GM21529 (cell line): ENCODE results near the gene PLXNB1.

Experiments used
- ATAC-seq: cut with Tn5 transposase; IDR thresholded peaks from one replicate; pipeline ENCODE4 v1.9.1; 2021; ENCODE audit not compliant: unreplicated experiment

The PLXNB1 gene

GRCh38 chr3:48419597-48419996 lies 10.3 kb downstream of the PLXNB1 start:
- no peak for ATAC-seq

- no peak for ATAC-seq
These were observed 10.7 kb downstream of the PLXNB1 start for GRCh38 chr3:48419149-48419548.

- no peak for ATAC-seq
These were observed 11.2 kb downstream of the PLXNB1 start for GRCh38 chr3:48418651-48419050.

GRCh38 chr3:48418140-48418539 lies 11.7 kb downstream of the PLXNB1 start:
- ATAC-seq: no peak

- ATAC-seq: no peak
These were observed 12.3 kb downstream of the PLXNB1 start for GRCh38 chr3:48417529-48418108.

- ATAC-seq: no peak
These were observed 13.3 kb downstream of the PLXNB1 start for GRCh38 chr3:48416546-48416945.

GRCh38 chr3:48416091-48416505 lies 13.8 kb downstream of the PLXNB1 start:
- ATAC-seq: no peak

DNA sequence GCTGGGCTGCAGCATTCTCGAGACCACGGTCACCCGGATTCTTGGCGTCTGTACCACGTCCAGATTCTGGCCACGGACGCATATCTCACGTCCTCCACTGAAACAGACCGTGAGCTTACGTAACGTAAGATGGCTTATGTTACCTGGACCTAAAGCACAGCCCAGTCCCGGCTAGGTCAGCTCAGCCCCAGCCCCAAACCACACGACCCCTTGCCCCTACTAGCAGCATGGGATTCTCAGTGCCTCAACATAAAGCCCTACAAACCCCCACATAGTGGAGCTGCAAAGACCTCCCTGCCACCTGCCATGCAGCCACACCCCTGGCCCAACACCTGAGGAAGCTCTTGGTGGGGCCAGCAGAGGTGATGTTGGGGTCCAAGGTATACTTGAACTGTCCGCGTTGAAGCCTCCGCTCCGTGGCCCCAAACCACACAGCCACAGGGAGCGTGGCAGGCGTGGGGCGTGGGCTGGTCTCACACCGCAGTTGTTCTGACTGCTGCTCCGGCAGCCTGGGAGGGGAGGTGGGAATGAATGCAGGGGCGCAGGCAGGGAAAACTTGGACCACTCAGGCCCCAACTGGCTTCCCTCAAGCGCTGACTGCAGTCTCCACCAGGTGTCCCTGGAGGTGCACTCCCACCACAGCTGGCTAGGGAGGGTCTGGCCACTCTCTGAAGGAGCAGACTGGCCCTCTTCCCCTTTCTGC lies 14.5 kb downstream of the PLXNB1 start:
- no peak for ATAC-seq

DNA sequence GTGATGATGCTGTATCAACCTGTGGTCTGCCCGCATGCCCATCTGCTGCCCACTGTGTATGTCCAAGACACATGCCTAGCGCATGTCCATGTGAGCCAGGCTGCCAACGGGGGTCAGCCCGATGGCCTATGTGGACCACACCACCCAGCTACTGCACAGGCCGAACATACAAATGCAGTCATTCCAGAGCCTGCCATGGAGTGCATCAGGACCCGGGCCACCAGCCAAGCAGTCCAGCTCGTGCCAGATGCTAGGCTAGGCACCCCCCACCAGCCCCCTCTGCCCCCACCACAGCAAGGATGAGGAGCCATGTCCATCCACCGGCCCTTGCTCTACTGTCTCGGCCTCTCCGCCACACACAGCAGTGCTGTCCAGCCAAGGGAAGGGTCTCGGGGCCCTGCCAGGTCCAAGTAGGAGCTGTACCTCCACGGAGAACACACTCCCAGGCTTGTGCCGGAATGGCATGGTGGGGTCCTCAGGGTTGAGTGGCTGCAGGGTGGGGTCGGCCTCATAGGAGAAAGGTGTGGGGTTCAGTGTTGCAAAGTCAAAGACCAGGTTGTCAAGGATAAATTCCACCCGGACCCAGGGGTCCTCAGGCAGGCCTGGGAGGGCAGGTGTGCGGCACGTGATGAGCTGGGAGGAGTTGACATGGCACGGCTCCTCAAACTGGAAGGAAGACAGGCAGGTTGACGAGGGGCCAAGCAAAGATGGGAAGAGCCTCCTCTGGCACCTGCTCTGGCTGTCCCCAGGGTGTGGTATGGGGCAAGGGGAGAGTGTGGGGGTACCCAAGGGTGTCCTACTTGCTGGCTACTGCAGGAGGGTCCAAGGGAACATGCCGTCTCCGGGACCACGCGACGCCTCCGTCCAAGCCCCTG lies 15.3 kb downstream of the PLXNB1 start:
- ATAC-seq: no peak

DNA sequence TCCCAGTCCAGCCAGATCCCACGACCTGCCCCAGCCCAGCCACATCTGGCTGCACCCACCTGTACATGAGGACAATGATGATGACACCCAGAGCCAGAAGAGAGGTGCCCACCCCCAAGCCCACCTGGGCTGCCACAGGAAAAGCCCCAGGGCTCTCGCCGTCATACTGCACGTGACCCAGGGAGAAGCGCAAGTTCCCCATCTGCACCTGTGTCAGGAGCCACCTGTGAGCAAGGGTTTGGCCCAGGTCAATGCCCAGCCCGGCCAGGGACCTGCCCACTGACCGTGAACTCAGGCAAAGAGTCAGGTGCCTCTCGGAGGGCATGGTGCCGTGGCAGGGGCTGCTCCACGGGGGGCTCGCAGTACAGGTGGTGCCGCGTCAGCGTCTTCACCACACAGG lies 16.3 kb downstream of the PLXNB1 start:
- ATAC-seq: no peak

GRCh38 chr3:48413086-48413485 lies 16.8 kb downstream of the PLXNB1 start:
- no peak for ATAC-seq

- no peak for ATAC-seq
These were observed 17.4 kb downstream of the PLXNB1 start for GRCh38 chr3:48412375-48413001.

DNA sequence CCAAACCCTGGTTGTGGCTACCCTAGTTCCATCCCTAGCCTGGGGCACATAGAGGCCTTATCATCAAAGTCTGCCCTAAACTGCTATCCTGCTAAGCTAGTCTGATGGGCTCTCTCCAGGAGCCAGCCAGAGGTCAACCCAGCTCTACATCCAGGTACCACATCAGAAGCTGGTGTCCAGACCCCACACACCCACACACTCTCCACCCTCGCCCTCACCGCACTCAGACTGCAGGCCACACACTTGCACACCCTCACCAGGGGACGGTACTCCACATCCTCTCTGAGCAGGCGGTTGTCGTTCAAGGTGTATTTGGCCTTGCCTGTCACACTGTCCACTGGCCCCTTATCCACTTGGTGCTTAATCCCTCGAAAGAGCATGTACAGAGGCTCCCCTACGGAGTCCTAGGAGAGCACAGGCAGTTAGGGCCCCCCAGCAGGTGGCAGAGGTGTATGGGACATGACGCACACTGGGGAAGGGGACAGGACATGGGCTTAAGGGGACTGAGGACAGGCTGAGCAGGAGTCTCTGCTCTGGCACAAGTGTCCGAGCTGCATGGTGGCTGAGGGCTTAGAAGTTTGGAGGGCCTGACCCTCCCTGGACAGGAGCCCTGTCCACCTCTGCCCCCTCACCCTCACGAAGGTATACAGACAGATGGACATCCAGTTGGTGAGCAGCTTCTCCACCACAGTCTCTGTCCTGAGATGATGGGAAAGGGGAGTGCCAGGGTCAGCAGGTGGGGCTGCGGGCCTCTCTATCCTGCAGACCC lies 18.1 kb downstream of the PLXNB1 start:
- ATAC-seq: no peak

DNA sequence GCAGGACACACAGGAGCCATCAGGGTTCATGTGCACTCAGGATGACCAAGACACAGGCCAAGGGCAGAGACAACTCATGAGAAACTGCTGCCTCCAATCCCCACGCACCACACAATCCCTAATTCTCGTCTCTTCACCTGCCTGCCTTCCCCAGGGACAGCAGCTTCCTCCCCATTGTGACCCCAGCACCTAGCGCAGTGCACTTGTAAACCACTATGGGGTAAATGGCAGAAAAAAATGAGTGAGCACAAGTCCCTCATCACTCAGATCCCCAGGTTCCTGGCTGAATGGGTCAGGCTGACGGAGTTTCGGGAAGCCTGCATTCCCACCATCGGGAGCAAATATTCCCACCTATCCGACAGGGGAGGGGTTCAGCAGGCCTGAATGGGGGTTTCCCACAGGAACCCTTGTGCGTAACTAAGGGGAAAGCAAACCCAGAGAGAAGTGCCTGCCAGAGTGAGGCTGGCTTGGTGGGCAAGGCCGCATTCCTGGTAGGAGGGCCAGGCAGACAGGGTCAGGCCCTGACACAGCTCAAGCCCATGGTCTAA lies 18.8 kb downstream of the PLXNB1 start:
- ATAC-seq: no peak

DNA sequence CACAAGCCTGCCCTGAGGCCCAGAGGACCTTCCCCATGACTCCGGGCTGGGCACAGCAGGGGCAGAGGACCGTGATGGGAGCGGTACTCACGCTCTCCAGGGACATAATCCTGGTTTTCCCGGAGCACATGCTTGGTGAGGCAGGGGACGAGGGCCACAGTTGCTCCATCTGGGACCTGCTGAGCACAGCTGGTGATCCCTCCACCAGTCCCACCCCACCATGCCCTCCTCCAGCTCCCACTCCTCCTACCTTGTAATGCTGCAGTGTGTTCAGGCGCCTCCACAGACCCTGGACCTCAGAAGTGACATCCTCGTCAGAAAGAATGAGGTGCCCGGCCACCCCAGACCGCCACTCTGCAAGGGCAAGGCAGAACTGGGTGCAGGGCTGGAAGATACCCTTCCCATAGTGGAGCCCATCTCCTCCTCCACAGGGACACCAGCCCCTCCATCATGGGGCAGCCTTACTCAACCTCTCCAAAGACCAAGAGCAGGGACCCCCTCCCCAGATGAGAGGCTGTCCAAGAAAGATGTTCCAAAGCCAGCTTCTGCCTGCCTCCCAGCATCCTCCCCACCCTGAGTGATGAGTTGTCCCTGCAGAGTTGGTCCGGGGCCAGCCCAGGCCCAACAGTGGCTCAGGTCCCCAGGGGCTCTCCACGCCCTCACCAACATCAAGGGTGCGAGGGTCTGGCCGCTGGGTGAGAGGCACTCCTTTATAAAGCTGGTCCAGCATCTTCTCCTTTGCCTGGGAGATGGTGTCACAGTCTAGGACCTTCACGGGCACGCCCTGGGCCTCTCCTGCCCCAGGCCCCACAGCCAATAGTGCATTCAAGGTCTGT lies 19.5 kb downstream of the PLXNB1 start:
- no peak for ATAC-seq

GRCh38 chr3:48409291-48410201 lies 20.3 kb downstream of the PLXNB1 start:
- no peak for ATAC-seq

DNA sequence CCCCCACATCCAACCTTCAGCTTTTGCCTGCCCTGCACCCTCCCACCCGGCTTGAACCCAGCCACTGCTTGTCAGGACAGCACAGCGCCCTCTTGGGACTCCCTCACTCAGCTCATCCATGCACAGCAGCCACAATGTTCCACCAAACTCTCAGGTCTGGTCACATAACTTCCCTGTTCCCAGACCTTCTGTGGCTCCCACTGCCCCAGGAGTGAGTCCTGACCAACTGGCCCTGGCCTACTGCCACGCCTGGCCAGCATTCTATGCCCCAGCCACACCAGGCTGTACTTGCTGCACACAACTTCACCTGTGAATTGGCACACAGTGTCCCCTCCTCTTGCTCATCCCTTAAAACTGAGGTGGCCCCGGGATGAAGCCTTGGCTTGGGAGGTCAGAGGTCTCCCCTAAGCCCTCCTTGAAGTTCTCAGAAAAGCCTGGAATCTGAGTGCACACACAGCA lies 21.0 kb downstream of the PLXNB1 start:
- ATAC-seq: no peak

DNA sequence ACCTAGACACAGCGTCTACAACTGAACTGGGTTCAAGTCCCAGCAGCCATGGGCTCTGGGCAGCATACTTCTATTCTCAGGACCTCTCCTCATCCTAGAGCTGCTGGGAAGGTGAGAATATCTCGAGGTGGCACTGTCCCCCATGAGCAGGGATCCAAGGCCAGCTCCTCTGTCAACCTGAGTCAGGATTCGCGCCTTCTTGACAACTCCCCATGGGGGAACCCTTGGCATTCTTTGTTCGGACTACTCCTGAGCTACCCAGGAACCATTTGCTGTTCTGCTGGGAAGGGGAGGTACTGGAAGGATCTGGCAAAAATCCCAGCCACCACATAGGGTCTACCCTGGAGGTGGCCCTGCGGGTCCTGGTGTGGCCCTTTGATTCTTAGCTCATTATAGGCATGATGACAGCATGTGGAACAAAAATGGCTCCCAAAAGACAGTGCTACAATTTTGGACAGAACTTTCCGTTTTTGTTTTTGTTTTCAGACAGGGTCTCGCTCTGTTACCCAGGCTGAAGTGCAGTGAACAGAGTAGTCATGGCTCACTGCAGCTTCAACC lies 22.3 kb downstream of the PLXNB1 start:
- no peak for ATAC-seq
